HEK293 (cell line): ENCODE results near the gene AKAP8L.

Source experiments
- CTCF ChIP-seq: fragments of 450-650 bp; formaldehyde crosslinking; IDR thresholded peaks from 2 replicates; pipeline ENCODE4 v1.5.1; 2016; ENCODE audit warnings: missing biosample characterization, missing genetic modification characterization
- HOXD13 ChIP-seq: sonication (generic); formaldehyde crosslinking; IDR thresholded peaks from 2 replicates; pipeline ENCODE4 v1.8.0; 2022; ENCODE audit warnings: missing genetic modification reagents, borderline replicate concordance
- MZF1 ChIP-seq: fragments of 450-650 bp; formaldehyde crosslinking; IDR thresholded peaks from 2 replicates; pipeline ENCODE4 v1.5.1; 2017; ENCODE audit warnings: missing biosample characterization, missing genetic modification characterization, borderline replicate concordance
- ZBTB17 ChIP-seq: fragments of 450-650 bp; formaldehyde crosslinking; IDR thresholded peaks from 2 replicates; pipeline ENCODE4 v1.5.1; 2016; ENCODE audit warnings: missing biosample characterization, missing genetic modification characterization
- ZNF768 ChIP-seq: fragments of 450-650 bp; formaldehyde crosslinking; IDR thresholded peaks from 2 replicates; pipeline ENCODE4 v1.5.1; 2018; ENCODE audit warnings: missing biosample characterization, mild to moderate bottlenecking, missing genetic modification characterization
- ZNF777 ChIP-seq: fragments of 450-650 bp; formaldehyde crosslinking; IDR thresholded peaks from 2 replicates; pipeline ENCODE4 v1.5.1; 2017; ENCODE audit warnings: missing biosample characterization, missing genetic modification characterization, borderline replicate concordance

GRCh38 chr19:15399635-15400034 is 19.2 kb downstream of the AKAP8L start:
- TF ChIP-seq MZF1 (tag by site-specific recombination) = no peak
- TF ChIP-seq ZBTB17 (tag by site-specific recombination) = no peak
- no peak for TF ChIP-seq CTCF (tag by site-specific recombination)
- TF ChIP-seq ZNF777 (tag by site-specific recombination) = no peak
- TF ChIP-seq HOXD13 (CRISPR knock-in tag) = no peak
- TF ChIP-seq ZNF768 (tag by site-specific recombination) = no peak
